Measurements from ENCODE around the gene SRRM2.

The SRRM2 gene

DNA sequence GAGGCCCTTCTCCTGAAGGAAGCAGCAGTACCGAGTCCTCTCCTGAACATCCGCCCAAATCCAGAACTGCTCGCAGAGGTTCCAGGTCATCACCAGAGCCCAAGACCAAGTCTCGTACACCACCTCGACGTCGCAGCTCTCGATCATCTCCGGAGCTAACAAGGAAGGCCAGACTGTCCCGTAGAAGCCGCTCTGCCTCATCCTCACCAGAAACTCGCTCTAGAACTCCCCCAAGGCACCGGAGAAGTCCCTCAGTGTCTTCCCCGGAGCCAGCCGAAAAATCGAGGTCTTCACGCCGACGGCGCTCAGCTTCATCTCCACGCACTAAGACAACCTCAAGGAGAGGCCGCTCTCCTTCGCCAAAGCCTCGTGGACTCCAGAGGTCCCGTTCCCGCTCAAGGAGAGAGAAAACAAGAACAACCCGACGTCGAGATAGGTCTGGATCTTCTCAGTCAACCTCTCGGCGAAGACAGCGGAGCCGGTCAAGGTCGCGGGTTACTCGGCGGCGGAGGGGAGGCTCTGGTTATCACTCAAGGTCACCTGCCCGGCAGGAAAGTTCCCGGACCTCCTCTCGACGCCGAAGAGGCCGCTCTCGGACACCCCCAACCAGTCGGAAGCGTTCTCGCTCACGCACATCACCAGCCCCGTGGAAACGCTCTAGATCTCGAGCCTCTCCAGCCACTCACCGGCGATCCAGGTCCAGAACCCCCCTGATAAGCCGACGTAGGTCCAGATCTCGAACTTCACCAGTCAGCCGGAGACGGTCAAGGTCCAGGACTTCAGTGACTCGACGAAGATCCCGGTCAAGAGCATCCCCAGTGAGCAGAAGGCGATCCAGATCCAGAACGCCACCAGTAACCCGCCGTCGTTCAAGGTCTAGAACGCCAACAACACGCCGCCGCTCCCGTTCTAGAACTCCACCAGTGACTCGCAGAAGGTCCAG, 13.3 kb downstream of the SRRM2 start:
- no peak for DNase-seq

DNA sequence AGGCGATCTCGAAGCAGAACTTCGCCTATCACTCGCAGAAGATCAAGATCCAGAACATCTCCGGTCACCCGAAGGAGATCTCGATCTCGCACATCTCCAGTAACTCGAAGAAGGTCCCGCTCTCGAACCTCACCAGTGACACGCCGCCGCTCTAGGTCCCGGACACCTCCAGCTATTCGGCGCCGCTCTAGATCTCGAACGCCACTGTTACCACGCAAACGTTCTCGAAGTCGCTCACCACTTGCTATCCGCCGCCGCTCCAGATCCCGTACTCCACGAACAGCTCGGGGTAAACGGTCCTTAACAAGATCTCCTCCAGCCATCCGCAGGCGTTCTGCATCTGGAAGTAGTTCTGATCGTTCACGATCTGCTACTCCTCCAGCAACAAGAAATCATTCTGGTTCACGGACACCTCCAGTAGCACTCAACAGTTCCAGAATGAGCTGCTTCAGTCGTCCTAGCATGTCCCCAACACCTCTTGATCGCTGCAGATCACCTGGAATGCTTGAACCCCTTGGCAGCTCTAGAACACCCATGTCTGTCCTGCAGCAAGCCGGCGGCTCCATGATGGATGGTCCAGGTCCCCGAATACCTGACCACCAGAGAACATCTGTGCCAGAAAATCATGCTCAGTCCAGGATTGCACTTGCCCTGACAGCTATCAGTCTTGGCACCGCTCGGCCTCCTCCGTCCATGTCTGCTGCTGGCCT, 14.1 kb downstream of the SRRM2 start:
- no peak for DNase-seq

DNA sequence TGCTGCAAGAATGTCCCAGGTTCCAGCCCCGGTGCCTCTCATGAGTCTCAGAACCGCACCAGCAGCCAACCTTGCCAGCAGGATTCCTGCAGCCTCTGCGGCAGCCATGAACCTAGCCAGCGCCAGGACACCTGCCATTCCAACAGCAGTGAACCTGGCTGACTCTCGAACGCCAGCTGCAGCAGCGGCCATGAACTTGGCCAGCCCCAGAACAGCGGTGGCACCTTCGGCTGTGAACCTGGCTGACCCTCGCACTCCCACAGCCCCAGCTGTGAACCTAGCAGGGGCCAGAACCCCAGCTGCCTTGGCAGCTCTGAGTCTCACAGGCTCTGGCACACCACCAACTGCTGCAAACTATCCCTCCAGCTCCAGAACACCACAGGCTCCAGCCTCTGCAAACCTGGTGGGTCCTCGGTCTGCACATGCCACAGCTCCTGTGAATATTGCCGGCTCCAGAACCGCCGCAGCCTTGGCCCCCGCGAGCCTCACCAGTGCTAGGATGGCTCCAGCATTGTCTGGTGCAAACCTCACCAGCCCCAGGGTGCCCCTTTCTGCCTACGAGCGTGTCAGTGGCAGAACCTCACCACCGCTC, 14.8 kb downstream of the SRRM2 start:
- no peak for DNase-seq

DNA sequence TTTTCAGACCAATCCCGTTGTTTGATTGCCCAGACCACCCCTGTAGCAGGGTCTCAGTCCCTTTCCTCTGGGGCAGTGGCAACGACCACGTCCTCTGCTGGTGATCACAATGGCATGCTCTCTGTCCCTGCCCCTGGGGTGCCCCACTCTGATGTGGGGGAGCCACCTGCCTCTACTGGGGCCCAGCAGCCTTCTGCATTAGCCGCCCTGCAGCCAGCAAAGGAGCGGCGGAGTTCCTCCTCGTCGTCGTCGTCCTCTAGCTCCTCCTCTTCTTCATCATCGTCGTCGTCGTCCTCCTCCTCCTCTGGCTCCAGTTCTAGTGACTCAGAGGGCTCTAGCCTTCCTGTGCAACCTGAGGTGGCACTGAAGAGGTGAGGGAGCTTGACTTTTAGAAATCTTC, 15.5 kb downstream of the SRRM2 start:
- no peak for DNase-seq

DNA sequence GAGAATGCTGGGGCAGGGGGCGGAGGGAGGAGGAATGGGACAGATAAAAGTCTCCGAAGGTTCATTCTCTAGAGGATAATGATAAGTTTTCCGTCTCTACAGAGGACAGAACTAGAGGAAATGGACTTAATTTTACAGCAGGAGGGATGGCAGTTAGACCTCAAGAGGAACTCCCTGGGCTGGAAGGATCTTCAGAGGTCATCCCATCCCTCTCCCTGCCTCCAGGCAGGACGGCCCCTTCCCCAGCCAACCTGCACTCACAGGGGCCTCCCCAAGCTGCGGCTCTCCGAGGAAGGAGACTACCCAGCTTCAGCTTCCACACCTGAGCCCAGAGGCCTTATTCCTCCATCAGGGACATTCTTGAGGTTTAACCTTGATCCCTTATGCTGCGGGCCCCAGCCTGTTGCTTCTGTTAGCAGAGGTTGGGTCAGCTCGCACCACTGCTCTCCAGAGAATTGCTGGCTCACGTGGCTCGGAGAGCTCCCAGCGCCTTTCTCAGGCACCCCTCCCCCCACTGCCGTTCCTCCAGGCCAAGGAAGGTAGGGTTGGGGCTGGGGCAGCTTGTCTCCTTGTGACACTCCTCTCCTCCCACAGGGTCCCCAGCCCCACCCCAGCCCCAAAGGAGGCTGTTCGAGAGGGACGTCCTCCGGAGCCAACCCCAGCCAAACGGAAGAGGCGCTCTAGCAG, 16.1 kb downstream of the SRRM2 start:
- no peak for DNase-seq

DNA sequence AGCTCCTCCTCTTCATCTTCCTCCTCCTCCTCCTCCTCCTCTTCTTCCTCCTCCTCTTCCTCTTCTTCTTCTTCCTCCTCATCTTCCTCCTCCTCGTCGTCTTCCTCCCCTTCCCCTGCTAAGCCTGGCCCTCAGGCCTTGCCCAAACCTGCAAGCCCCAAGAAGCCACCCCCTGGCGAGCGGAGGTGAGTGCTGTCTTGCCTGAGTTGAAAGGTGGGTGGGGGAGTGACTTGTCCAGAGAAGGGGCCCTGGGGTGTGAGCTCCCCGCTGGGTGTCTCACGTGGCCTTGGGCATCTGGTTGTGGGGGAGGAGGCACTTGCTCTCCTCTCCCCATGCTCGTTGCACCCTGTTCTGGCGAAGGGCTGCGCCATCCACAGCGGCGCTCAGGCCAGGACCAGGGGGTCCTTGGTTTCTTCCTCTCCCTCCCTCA, 16.7 kb downstream of the SRRM2 start:
- no peak for DNase-seq

DNA sequence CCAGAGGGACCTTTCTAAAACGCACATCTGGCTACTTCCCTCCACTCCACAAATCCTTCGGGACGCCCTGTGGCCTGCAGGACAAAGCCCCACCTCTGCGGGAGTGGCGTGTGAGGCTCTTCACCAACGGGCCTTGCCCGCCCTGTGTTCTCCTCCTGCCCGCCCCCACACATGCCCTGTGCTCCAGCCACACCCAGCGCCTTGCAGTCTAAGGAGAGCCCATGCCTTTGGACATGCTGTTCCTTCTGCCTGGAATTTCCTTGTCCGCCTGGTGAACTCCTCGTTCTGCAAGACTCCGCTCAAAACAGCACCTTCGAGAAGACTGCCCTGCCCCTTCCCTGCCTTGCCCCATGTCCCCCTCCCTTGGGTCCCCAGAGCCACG, 17.2 kb downstream of the SRRM2 start:
- no peak for DNase-seq

DNA sequence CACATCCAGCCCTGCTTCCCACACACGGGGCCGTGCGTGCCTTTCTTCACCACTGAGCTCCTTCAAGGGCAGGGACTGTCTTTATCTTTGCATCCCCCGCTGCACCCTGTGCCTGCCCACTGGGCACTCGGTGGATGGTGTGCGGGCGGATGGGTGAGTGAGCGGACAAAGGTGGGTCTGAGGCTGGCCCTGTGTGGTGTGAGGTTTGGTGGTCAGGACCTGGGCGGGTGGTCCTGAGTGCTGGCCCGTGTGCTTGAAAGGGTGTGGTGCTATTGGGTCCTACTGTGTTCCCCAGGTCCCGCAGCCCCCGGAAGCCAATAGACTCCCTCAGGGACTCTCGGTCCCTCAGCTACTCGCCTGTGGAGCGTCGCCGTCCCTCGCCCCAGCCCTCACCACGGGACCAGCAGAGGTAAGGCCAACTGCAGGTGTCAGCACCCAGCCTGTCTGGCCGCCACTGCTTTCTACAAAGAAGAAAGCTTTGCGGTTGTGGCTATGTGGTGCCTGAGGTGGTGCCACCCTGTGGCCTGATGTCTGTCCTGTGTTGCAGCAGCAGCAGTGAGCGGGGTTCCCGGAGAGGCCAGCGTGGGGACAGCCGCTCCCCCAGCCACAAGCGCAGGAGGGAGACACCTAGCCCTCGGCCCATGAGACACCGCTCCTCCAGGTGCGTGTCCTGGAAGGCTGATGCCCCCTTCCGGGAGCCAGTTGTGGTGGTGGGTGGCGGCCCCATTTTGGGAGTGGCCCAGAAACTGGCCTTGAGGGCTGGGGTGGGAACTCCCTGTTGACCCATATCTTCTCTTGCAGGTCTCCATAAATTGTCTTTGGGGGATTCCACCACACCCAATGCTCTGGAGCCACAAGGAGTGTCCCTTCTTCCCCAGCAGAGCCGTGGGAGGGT, 17.9 kb downstream of the SRRM2 start:
- DNase-seq: no peak

DNA sequence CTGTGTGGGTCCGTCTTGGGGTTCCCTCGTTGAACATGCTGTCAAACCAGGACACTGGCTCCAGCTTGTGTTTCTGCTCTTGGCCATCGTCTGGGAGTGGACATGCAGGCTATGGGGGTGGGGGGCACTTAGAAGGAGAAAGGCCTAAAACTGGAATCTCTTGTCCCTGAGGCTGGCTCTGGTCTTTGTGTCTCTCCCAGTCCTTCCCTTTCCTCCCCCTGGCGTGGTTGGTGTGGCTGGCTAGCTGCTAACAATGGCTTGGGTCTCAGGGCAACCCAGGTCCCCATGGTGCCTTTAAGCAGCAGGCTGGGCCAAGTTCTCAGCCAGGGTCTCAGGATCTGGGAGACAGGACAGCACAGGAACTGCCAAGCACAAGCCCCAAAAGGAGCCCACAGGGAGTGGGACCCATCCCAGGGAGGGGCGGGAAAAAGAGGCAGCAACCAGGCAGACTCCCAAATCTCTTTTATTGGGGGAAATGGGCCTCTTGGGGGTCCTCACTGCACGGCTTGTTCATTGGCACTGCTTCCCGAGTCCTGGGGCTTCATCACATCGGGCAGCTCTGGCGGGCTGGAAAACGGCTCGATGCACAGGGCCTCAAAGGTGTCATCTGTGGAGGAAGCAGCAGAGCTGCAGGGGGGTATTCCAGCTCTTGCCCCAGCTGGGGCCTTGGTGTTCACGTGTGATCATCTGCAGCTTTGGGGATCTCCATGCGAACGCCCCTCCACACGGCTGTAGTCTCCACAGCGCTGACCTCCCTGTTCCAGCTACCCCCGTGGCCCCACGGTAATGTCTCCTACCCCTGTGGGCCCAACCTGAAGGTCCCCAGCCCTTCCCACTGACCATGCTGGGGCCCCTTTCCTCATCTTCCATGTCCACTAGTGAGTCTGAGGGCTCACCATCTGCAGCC, 19.3 kb downstream of the SRRM2 start:
- DNase-seq: no peak

DNA sequence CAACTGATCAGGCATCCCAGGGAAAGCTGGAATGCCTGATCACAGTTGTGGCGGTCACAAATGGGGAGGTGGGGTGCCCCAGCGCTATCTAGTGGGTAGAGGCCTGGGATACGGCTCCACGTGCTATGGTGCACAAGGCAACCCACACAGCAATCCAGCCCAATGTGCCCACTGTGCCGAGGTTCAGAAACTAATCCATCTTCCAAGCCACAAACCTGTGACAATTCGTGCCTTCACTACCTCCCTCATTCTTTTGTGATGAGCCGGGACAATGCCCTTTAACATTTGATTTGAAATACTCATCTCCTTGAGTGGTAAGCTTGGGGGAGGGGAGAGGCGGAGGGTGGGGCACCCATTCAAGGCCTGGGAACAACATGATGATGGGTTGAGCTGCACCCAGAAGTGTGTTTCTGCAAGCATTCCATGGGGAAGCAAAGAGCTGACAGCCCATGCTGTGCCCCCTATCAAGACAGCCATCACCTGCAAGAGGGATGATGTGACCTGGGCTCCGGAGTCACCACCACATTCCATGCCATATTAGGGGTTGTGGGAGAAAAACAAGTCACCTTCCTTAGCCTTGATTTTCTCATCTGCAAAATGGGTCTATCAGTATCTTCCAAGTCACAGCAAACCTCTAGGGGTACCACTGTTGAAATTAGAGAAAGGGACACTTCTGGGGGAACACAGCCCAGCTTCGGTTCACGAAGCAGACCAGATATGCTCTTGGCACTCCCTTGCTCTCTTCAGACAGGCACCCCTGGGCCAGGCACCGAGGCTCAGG, 20.9 kb downstream of the SRRM2 start:
- no peak for DNase-seq

DNA sequence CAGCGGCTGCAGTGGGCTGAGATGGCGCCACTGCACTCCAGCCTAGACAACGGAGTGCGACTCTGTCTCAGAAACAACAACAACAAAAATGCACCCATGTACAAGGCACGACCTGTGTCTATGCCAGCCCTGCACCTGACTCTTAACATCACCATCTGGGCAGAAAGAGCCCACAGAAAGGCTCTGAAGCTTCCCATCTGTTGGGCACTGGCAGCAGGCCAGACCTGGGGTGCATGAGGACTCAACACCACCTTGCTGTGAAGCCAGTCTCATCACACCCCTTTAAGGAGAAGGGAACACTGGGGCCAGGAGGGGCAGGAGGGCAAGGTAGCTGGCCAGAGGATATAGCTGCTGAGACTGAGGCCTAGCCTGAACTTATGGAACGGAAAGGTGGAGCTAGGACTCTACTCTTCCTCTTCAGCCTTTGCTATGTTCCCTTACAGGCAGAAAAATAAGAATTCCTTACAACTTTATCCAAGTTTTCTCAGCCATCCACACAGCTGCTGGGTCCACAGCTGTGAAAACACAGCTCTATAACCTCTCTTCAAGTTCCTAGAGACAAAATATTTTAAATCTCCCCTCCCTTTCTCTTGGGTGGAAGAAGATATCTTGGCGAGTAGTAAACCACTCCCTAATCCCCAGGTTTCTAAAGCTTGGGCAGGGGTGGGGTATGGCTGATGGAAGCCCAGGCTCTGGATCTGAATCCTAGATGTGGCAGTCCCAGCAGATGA, 21.9 kb downstream of the SRRM2 start:
- no peak for DNase-seq

DNA sequence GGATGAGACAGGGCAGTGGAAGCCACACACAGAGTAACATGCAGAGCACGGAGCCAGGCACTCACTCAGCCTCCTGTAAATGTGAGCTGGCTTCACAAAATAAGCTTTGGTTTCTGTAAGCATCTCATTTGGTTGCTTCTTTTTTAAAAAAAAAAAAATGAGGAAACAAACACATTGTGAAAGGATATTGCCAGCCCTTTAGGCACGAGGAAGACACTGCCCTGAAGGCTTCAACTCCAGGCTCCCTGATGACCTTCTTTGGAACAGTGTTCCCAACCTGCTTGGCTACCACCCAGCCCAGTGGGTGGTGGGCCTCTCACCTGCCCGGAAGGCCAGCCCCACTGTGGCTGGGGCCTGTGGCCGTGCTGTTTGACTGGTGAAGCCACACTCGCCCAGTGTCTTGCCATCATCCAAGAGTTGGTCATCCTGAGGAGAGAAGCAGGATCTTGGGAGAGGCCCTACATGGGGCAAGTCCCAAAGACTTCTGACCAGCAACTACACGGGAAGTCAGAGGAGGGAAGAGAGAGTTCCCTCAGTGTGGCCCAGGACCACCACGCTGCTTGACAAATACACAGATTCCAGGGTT, 22.8 kb downstream of the SRRM2 start:
- DNase-seq: no peak

DNA sequence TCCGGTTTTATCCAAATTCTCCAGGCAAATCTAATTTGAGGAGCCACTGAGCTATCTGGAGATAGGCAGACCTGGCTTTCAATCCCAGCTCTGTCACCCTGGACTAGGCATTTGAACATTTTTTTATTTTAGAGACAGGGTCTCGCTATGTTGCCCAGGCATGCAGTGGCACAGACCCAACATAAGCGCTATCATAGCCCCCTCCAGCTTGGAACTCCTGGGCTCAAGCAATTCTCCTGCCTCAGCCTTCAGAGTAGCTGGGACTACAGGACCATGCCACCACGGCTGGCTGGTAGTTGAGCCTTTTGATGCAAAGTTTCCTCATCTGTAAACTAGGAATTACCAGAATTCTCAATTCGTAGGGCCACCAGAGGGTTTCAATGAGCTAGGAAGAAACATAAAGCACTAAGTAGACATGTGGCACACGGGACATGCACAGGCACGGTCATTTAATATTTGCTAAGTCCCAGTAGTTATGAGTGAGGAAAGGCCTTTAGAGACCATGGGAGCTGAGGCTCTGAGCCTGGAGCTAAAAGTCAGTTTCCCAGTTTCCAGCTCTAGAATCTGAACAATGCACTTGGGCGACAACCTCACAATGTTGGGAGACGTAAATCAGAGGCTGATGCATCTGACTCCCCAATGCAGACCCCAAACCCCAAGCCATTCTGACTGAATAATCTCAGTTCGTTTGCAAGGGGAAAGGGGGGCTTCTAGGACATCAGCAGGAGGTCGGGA, 23.5 kb downstream of the SRRM2 start:
- no peak for DNase-seq

DNA sequence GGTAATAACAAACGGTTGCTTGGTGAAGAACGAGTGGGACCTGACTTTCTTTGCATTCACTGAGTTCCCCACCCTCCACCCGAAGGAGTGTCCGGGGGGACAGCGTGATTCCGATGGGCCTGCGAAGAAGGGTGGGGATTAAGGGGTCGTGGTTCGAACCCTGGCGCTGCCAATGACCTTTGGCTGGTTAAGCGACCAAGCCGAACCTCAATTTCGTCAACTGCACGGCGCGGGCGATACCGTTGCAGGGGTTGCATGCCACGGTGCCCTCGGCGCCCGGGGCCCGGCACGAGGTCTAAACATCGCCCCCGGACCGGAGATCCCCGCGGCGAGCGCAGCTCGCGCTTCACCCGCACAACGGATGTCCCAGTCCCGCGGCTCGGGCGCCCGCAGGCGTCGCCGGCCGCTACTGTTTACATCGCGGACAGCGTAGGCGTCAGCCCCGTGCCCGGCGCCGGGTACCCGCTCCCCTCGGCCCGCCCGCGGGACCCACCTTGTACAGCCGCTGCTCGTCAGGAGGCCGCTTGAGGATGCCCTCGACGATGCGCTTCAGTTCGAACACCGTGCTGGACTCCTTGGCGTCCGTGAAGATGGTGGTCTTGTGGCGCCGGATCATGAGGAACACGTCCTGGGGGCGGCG, 24.2 kb downstream of the SRRM2 start:
- DNase-seq: peak in 2 of 6 experiments; percentile 54 to 65

DNA sequence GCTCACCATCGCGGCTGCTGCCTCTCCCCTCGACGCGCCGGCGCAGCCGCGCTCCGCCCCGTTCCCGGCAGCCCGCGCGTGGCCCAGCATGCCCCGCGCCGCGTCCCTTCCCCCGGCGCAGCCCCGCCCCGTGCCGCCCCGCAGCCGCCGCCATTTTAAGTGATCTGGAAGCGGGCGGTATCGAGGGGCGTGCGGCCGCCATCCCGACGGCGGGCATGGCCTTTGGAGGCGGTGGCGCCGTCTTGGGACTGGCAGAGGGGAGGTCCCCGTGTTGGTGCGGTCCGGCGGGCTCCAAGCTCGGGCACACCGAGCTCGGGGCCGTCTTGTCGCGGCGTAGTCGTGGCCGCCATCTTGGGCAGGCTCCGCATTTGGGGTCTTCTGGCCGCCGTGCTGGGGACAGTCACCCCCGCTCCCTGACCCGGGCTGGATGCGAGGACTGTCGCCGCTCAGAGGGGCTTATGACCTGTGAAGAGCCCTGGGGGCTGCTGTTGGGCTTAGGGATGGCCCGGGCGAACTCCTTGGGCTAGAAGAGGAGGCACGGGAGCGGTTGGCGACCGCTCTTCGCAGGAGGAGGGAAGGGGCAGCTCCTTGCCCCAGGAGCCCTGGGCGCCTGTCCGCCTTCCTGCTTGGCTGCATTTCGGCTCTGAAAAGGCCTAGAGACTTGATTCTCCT, 24.9 kb downstream of the SRRM2 start, which contains the start of gene ELOB:
ELOB (minus strand) TSS at position 50 of the 672 bp plus-strand sequence; CDS start at position 9, 41 bp downstream.
- peak; percentile 76 to 90 (median 86) for DNase-seq

DNA sequence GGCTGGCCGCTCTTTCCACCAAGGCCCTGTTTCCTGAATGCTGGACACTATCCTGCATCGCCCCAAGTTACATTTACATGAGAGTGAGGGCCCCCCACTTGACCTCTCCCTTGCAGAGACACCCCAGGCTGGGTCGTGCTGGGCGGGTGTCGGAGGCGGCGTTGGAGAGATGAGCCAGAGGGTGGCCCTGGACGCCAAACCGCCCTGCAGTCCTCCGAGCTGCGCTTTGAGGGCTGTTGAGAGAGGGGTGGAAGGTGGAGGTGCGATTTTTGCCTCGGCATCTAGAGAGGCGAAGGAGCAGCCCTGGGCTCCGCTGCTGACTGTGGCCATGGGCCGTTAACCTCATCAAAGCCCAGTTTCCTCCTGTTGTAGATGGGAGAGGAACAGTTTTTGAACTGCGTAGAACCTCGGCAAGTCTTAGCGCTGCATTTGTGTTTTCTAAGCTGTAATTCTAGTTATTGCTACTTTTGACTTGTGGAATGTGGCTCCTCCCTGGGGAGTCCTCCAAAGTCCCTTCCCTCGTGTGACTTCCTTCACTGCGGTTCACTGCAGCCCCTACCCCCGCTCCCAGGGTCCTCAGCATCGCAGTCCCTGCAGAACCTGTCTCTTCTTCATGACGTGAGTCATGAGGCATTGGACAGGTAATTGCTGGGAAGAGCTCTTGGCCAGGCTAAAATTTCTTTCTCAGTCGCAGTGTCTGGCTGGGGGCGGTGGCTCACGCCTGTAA, 25.6 kb downstream of the SRRM2 start:
- DNase-seq: peak in 3 of 6 experiments; percentile 28 to 69 (median 51)
